ENCODE data around the gene RBM45. TPM values are rescaled to one million over a fixed set of nuclear protein-coding genes. Genes with fewer than 3 reads are reported as not detected.
A peak's percentile ranks its signal among the peaks of the same experiment; 100 is the strongest.

The RBM45 gene
- total RNA-seq, 2 donors from 2014 or later: 12.9 to 17.4 TPM

DNA sequence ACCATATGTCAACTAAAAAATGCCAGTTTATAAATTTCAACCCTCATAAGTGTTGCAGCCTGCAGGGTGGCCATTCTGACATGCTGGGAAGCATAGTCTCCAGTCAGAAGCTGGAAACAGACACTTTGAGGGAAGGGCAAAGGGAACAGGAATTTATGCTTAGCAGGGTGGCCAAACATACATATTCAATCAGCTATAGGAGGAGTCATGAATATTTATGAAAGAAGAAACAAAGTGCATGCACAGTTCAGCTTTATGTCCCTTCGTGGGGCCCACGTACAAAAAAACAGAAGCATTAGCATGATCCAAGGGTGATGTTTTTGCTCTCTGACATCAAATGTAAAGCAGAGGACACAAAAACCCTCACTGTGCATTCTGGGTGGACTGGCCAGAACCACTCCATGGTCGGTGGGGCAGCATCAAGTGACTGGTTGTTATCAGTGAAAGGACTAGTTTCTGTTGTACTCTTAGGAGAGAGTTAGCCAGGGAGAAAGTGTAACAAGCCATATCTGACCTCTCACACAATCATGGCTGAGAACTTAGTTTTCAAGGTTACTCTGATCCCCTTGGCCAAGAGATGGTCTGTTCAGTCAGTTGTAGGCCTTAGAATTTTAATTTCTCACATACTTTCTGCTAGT lies 29.7 kb upstream of the RBM45 start:
- H3K27me3 Mint-ChIP-seq: peaks cover 11 to 32% of the 10 kb centered on the region in 2 donors
- ATAC-seq: no peak
- no peak overlapping the region for H3K27ac Mint-ChIP-seq
- H3K36me3 Mint-ChIP-seq: no peaks in the 10 kb centered on the region
- no peak for DNase-seq (ENCODE audit: low spot score)
- no peaks in the 10 kb centered on the region for H3K9me3 Mint-ChIP-seq
- no peak overlapping the region for H3K4me3 Mint-ChIP-seq
- H3K4me1 Mint-ChIP-seq (ENCODE audit: low read depth in 2 of 2): no peaks in the 10 kb centered on the region

DNA sequence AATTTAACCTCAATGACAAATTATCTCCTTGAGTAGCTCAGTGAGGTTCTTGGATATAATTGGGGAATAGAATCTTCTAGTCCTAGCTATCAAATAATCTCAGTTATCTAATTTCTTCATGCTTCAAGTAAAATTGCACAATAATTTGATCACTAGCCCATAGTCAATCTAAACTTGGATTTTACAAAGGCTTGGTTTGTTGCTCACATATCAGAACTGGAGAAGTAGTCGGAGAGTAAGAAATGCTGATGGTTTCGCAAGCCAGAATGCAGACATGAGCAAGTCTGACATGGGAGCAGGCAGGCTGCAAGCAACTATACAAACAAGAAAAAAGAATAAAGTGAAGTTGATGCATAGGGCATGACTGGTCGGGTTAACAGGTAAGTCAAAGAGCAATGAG lies 28.0 kb upstream of the RBM45 start:
- H3K4me3 Mint-ChIP-seq: no peak overlapping the region
- H3K27me3 Mint-ChIP-seq: peaks cover 7 to 22% of the 10 kb centered on the region in 2 donors
- ATAC-seq (no peak), DNase-seq (ENCODE audit: low spot score) (no peak)
- H3K9me3 Mint-ChIP-seq: no peaks in the 10 kb centered on the region
- no peaks in the 10 kb centered on the region for H3K36me3 Mint-ChIP-seq
- no peaks in the 10 kb centered on the region for H3K4me1 Mint-ChIP-seq (ENCODE audit: low read depth in 2 of 2)
- no peak overlapping the region for H3K27ac Mint-ChIP-seq

DNA sequence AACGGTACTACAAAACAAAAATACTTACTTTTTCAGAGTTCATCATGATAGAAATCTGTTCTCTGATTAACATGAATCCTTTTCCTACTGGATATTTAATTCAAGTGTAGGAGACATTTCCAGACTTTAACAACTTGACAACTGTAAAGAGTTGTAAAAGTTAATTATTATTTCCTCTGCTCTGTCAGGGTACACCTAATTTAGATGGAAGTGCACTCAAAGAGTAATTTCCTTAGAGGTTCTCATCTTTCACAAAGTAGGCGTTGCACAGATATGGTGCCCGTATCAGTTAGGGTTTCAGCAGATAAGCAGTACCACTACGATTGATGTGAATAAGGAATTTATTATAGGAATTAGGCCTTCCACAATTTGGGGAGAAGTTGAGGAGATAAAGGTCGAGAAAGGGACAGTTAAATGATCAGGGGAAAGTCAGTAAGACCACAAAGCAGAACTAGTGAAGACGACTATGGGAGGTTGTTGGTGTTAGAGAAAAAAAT lies 23.4 kb upstream of the RBM45 start:
- H3K4me1 Mint-ChIP-seq (ENCODE audit: low read depth in 2 of 2): no peaks in the 10 kb centered on the region
- H3K27me3 Mint-ChIP-seq: peaks cover 9 to 14% of the 10 kb centered on the region in 2 donors
- H3K9me3 Mint-ChIP-seq: no peaks in the 10 kb centered on the region
- no peak overlapping the region for H3K4me3 Mint-ChIP-seq
- H3K27ac Mint-ChIP-seq: no peak overlapping the region
- no peaks in the 10 kb centered on the region for H3K36me3 Mint-ChIP-seq
- ATAC-seq (no peak), DNase-seq (ENCODE audit: low spot score) (no peak)

DNA sequence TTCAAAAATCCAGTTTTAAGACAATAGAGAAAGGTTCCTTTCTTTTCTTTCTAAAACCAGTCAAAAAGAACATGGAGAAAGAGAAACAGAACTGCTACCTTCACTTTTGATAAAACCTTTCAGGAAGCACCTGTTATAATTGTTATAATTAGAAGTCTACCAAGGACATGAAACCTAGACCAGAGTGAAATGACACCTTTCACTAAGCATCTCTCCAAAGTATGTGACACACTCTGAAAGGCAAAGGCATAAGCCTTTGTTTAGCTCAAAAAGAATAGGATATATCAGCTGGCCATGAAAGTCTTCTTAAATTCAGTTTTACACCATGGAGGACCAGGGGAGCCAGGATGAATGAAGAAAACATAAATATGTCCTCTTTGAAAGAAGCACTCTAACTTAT lies 18.8 kb upstream of the RBM45 start:
- DNase-seq (ENCODE audit: low spot score) (no peak), ATAC-seq (no peak)
- H3K4me1 Mint-ChIP-seq (ENCODE audit: low read depth in 2 of 2): no peaks in the 10 kb centered on the region
- H3K27ac Mint-ChIP-seq: no peak overlapping the region
- H3K36me3 Mint-ChIP-seq: no peaks in the 10 kb centered on the region
- no peak overlapping the region for H3K4me3 Mint-ChIP-seq
- H3K9me3 Mint-ChIP-seq: no peaks in the 10 kb centered on the region
- H3K27me3 Mint-ChIP-seq: peaks cover 0 to 8% of the 10 kb centered on the region in 2 donors

DNA sequence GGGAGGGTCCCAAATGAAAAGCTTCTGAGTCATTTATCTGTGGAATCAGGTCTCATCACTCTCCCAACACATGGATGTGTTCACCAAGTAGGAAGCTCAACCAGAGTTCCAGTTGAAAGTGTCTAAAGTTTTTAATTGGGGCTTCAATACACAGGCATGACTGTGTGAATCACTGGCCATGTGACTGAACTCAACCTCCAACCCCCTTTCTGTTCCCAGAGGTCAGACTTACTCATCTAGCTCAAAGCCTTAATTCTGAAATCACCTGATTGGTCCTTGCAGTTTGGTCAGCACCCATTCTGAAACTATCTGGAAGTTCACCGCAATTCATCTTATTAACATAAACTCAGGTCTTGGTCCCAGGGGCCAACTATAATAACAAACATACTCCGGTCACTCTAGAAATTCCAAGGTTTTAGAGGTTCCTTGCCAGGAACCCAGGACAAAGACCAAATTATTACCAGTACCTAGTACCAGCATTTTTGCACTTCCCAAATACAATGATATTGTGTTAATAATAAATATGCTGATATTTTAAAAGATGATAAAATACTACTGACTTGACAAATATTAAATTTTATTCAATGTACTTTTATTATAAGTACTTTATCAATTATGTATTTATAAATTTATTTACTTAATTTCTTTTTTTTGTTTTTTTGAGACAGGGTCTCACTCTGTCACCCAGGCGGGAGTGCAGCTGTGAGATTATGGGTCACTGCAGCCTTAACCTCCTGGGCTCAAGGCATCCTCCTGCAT lies 10.7 kb upstream of the RBM45 start:
- no peak overlapping the region for H3K27ac Mint-ChIP-seq
- no peak overlapping the region for H3K4me3 Mint-ChIP-seq
- H3K4me1 Mint-ChIP-seq (ENCODE audit: low read depth in 2 of 2): no peaks in the 10 kb centered on the region
- DNase-seq (ENCODE audit: low spot score): no peak
- no peaks in the 10 kb centered on the region for H3K27me3 Mint-ChIP-seq
- H3K36me3 Mint-ChIP-seq: no peaks in the 10 kb centered on the region
- H3K9me3 Mint-ChIP-seq: no peaks in the 10 kb centered on the region
- ATAC-seq: no peak

DNA sequence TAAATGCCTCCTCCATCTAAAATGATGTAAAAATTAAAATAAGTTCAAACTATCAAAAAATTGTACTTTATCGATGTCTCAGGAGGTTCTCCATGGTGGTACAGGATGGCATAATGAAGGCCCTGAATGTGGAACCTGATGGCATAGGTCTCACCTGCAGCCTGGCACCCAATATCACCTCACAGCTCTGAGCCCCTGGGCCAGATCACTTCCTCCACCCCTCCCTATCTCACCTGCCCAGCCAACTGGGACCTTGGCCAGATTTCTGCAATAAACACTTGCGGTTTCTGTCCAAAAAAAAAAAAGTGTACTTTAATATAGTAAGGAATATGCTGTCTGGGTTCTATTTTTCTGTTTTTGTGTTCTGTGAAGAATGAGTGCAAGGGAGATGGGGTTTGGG lies 6.7 kb upstream of the RBM45 start:
- ATAC-seq (no peak), DNase-seq (ENCODE audit: low spot score) (no peak)
- Mint-ChIP-seq H3K4me1 (ENCODE audit: low read depth in 2 of 2) (no peaks in the 10 kb centered on the region), H3K27me3 (no peaks in the 10 kb centered on the region), H3K4me3 (no peak overlapping the region), H3K27ac (no peak overlapping the region), H3K36me3 (no peaks in the 10 kb centered on the region), H3K9me3 (no peaks in the 10 kb centered on the region)

DNA sequence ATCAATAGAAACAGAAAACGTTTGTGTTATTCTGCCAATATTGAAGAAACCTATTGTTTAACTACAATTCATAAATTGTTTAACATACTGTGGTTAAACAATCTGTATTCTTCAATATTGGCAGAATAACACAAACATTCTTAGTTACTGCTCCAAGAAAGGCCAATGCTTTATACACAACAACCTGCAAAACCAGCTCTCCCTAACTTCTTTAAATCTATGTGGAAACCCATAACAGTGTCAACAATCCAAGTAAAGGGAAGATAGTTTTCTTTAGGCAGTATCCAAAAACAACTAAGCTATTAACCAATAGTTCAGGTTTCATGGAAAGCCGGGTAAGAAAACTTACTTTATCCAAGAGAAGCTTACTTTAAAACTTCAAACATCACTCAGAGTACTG lies 6.2 kb upstream of the RBM45 start:
- no peaks in the 10 kb centered on the region for H3K36me3 Mint-ChIP-seq
- no peaks in the 10 kb centered on the region for H3K4me1 Mint-ChIP-seq (ENCODE audit: low read depth in 2 of 2)
- no peak overlapping the region for H3K4me3 Mint-ChIP-seq
- ATAC-seq (no peak), DNase-seq (ENCODE audit: low spot score) (no peak)
- H3K27me3 Mint-ChIP-seq: no peaks in the 10 kb centered on the region
- no peaks in the 10 kb centered on the region for H3K9me3 Mint-ChIP-seq
- H3K27ac Mint-ChIP-seq: no peak overlapping the region

DNA sequence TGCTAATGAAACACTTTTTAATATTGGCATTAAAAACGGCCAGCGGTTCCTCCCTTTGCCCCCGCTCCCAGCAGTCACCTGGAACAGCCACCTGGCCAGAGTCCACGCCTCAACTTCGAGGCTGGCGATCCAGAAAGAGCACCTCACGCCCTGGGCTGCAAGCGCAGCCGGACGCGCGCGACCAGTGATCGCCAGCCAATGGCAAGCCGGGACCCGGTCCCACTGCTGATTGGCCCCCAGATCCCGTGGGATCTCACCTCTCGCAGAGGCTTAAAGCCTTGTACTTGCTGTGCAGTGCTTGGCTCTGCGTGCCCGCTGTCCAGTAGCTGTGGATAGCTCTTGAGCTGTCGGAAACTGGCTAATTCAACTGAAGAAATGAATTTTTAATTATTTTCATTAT lies 4.1 kb upstream of the RBM45 start:
- ATAC-seq (no peak), DNase-seq (ENCODE audit: low spot score) (no peak)
- peaks cover 8 to 9% of the 10 kb centered on the region in 2 donors for H3K4me1 Mint-ChIP-seq (ENCODE audit: low read depth in 2 of 2)
- H3K4me3 Mint-ChIP-seq: no peak overlapping the region
- no peaks in the 10 kb centered on the region for H3K27me3 Mint-ChIP-seq
- no peaks in the 10 kb centered on the region for H3K36me3 Mint-ChIP-seq
- no peaks in the 10 kb centered on the region for H3K9me3 Mint-ChIP-seq
- no peak overlapping the region for H3K27ac Mint-ChIP-seq

DNA sequence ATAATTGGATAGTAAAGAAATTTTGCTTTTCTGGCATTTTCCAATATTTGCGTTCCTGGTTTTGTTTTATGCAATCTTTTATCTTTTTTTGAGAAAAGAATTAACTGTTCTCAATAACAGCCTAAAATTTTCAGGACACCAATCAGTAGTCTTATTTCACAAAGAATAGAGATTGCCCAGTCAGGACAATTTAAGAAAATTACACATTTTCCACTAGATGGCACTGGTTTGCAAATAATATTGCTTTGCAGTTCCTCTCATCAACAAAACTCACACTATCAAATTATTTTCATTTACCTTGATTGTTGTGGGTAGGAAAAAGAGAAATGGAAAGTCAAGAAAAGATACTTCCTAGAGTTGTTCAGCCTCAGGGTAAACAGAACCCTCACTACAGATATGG lies 2.4 kb upstream of the RBM45 start:
- no peak for DNase-seq (ENCODE audit: low spot score)
- Mint-ChIP-seq H3K27me3 (no peaks in the 10 kb centered on the region), H3K4me1 (ENCODE audit: low read depth in 2 of 2) (peaks cover 15 to 21% of the 10 kb centered on the region in 2 donors), H3K36me3 (no peaks in the 10 kb centered on the region), H3K4me3 (no peak overlapping the region), H3K9me3 (no peaks in the 10 kb centered on the region), H3K27ac (no peak overlapping the region)
- ATAC-seq: no peak

DNA sequence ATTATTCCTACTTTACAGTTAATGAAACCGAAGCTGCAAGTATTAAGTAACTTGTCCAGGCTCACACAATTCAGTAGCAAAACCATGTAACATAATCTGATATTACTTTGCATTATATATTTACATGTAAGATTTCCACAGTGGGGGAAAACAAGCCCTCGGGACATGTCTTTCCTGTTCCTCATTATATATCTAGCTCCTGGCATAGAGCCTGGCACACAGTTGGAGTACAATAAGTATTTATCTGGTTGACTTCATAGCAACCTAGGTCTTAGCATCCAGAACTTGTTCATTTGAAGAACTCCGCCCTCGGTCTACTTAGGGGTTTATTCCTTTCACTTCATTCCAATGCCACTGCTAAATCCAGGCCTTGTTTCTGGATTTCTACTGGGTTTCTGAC lies 1.6 kb upstream of the RBM45 start:
- H3K27me3 Mint-ChIP-seq: no peaks in the 10 kb centered on the region
- H3K4me1 Mint-ChIP-seq (ENCODE audit: low read depth in 2 of 2): peaks cover 19 to 21% of the 10 kb centered on the region in 2 donors
- H3K27ac Mint-ChIP-seq: no peak overlapping the region
- ATAC-seq: no peak
- H3K36me3 Mint-ChIP-seq: no peaks in the 10 kb centered on the region
- DNase-seq (ENCODE audit: low spot score): no peak
- no peaks in the 10 kb centered on the region for H3K9me3 Mint-ChIP-seq
- no peak overlapping the region for H3K4me3 Mint-ChIP-seq

DNA sequence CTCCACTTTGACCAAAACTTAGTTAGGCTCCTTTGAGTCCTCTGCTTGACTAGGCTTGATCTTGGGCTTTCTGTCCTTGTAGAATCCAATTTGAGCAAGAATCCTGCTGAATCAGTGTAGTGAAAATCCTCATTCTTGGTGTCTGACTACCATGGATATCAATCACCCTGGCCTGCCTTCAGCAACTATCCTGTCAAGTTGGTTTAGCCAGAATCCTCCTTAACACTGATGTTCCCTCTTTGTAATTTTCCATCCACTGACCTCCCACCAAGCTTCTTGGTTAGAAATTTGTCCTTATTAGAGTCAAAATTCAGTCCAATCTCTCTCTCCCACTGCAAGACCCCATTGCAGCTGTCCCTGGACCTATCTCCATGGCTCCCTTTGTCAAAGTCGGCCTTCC lies 494 bp upstream of the RBM45 start:
- H3K9me3 Mint-ChIP-seq: no peaks in the 10 kb centered on the region
- ATAC-seq: no peak
- peak overlapping the region; percentile 73 to 86 for H3K27ac Mint-ChIP-seq

DNA sequence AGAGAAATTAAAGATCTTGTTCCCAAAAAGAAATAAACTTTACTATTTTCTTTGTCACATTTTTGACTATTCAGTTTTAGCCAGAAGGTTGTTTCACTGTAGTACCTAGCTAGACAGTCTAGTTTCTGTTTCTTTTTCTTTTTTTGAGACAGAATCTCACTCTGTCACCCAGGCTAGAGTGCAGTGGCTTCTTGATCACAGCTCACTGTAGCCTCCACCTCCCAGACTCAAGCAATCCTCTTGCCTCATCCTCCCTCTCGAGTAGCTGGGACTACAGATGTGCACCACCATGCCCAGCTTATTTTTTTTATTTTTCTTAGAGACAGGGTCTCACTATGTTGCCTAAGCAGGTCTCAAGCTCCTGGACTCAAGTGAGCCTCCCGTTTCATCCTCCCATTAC lies 2.2 kb downstream of the RBM45 start:
- Mint-ChIP-seq H3K9me3 (no peaks in the 10 kb centered on the region), H3K27ac (peak overlapping the region in 1 of 2 donors; percentile 53), H3K36me3 (no peaks in the 10 kb centered on the region), H3K4me1 (ENCODE audit: low read depth in 2 of 2) (peaks cover 19 to 21% of the 10 kb centered on the region in 2 donors), H3K27me3 (no peaks in the 10 kb centered on the region), H3K4me3 (peak overlapping the region; percentile 28)
- ATAC-seq: no peak
- no peak for DNase-seq (ENCODE audit: low spot score)

More for the DNA sequence above, 494 bp upstream of the RBM45 start:
- no peak for DNase-seq (ENCODE audit: low spot score)
- Mint-ChIP-seq H3K4me3 (peak overlapping the region; percentile 88), H3K27me3 (no peaks in the 10 kb centered on the region), H3K4me1 (ENCODE audit: low read depth in 2 of 2) (peaks cover 19 to 21% of the 10 kb centered on the region in 2 donors), H3K36me3 (no peaks in the 10 kb centered on the region)

DNA sequence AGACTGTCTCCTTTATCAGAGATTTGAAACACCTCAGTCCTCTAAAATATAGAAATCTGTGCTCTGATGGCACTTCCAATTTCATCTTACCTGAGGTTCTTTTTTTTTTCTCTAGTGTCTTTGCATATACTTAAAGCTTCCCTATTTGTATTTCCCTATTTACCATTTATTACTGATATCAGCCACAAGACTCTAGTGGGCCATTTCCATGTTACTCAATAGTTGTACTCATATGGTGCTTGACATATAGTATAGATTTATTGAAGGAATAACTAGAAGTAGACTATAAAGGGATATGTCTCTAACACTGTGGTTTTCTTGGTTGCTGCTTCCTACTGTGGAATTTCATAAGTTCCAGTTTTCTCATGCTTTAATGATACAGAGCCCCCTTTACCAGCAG lies 3.0 kb downstream of the RBM45 start:
- Mint-ChIP-seq H3K36me3 (no peaks in the 10 kb centered on the region), H3K27me3 (no peaks in the 10 kb centered on the region), H3K9me3 (no peaks in the 10 kb centered on the region), H3K4me1 (ENCODE audit: low read depth in 2 of 2) (peaks cover 19 to 21% of the 10 kb centered on the region in 2 donors), H3K4me3 (no peak overlapping the region), H3K27ac (no peak overlapping the region)
- DNase-seq (ENCODE audit: low spot score) (no peak), ATAC-seq (no peak)

DNA sequence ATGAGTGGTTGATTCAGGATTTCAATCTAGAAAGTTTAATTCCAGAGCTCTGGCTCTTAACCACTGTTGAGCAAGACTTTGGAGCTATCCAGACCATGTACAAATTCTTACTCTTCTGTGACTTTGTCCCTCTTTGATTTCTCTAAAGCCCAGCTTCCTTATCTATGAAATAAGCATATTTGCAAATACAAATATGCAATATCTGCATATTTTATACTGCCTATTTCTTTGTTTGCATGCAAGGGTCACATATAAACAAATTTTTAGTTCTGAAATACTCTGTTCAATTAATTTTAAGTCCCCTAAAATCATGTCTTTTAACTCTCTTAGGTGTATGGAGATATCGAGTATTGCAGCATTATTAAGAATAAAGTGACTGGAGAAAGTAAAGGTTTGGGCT lies 5.5 kb downstream of the RBM45 start:
- H3K9me3 Mint-ChIP-seq: no peaks in the 10 kb centered on the region
- H3K27me3 Mint-ChIP-seq: no peaks in the 10 kb centered on the region
- ATAC-seq: no peak
- no peak overlapping the region for H3K27ac Mint-ChIP-seq
- H3K4me1 Mint-ChIP-seq (ENCODE audit: low read depth in 2 of 2): peaks cover 13 to 18% of the 10 kb centered on the region in 2 donors
- H3K36me3 Mint-ChIP-seq: peaks cover 6% of the 10 kb centered on the region
- no peak overlapping the region for H3K4me3 Mint-ChIP-seq
- DNase-seq (ENCODE audit: low spot score): no peak
